Measurements from ENCODE around the gene WDR37.

WDR37 gene

DNA sequence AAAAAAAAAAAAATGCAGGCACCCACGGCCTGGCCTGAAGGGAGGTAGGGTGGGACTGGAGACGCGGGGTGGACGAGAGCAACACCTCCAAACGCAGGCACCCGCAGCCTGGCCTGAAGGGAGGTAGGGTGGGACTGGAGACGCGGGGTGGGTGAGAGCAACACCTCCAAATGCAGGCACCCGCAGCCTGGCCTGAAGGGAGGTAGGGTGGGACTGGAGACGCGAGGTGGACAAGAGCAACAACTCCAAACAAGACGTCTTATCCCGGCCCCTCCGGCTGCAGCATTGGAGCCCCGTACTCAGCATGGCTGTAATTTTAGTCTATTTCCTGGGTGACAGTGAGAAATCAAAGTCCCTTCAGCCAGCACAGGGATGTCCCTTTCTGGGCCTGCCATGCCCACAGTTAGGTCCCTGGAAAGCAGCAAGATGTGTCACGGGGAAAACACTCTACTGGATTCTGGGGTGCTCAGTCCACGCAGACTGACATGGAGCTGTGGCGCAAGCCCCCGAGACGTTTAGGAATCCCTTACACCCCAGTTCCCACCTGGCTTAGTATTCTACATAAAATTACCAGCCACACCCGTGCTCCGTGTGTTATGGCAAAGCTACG, 119.9 kb downstream of the WDR37 start:
- ATAC-seq (no peak), DNase-seq (ENCODE audit: low spot score in 2 of 2) (no peak)
- Mint-ChIP-seq H3K36me3 (no peaks in the 10 kb centered on the region), H3K4me1 (no peaks in the 10 kb centered on the region), H3K4me3 (no peak overlapping the region), H3K27ac (no peak overlapping the region), H3K9me3 (no peaks in the 10 kb centered on the region)

GRCh38 chr10:1177936-1178335, 121.8 kb downstream of the WDR37 start:
- ATAC-seq, result no peak
- no peak for DNase-seq (ENCODE audit: low spot score in 2 of 2)
- Mint-ChIP-seq H3K36me3 (no peaks in the 10 kb centered on the region), H3K4me1 (no peaks in the 10 kb centered on the region), H3K4me3 (no peak overlapping the region), H3K9me3 (no peaks in the 10 kb centered on the region), H3K27ac (no peak overlapping the region)

GRCh38 chr10:1178506-1178905, 122.3 kb downstream of the WDR37 start:
- DNase-seq (ENCODE audit: low spot score in 2 of 2) (no peak), ATAC-seq (no peak)
- Mint-ChIP-seq H3K9me3 (no peaks in the 10 kb centered on the region), H3K27ac (no peak overlapping the region), H3K4me3 (no peak overlapping the region), H3K4me1 (peaks cover 4% of the 10 kb centered on the region), H3K36me3 (no peaks in the 10 kb centered on the region)

DNA sequence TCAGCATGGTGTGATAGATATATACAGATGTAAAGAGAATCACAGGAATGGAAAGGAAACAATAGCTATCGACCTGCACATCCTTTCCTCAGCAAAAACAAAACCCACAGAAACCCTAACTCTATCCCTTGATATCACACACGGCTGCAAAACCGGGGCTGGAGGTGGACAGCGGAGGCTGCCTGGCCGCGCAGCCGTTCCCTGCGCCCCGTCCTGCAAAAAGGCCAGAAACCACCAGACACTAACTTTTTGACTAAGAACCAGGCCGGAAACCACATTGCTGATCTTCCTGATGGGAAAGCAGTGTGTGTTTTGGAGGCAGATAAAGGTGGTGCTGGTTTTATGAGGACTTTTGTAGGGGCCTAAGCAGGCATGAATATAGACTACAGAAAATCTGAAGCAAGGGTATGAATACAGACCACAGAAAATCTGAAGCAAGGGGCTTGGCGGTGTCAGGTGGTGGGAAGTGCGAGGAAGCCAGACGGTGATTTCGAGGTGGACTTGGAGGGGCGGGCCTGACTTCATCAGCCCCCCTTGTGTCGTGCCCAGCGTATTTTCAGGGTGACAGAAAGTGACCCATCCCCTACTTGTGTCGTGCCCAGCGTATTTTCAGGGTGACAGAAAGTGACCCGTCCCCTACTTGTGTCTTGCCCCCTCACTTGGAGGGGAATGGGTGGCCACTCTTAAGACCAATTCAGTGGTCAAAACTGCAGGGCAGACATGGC, 123.3 kb downstream of the WDR37 start:
- no peak for DNase-seq (ENCODE audit: low spot score in 2 of 2)
- Mint-ChIP-seq H3K27ac (no peak overlapping the region), H3K4me3 (no peak overlapping the region), H3K9me3 (no peaks in the 10 kb centered on the region), H3K4me1 (peaks cover 5% of the 10 kb centered on the region), H3K36me3 (no peaks in the 10 kb centered on the region)
- no peak for ATAC-seq

DNA sequence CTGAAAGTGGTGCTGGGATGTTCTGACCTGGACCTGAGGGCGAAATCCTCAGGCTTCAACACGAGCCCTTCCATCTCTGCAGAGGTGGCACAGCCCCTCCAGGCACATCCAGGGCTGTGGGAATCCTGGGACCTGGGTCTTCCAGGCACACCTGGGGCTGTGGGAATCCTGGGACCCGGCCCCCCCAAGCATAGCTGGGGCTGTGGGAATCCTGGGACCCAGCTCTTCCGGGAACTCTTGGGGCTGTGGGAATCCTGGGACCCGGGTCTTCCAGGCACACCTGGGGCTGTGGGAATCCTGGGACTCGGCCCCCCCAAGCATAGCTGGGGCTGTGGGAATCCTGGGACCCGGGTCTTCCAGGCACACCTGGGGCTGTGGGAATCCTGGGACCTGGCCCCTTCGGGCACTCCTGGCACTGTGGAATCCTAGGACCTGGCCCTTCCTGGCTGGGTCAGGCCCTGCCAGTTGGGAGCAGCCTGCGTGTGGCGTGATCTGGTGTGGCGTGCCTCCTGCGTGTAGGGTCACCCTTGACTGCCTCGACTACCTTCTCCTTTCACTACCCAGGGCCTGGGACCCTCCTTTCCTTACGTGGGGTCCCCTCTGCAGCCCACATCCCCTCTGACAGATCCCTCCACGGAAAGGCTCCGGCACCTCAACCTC, 124.0 kb downstream of the WDR37 start:
- Mint-ChIP-seq H3K4me1 (peaks cover 5% of the 10 kb centered on the region), H3K27ac (no peak overlapping the region), H3K9me3 (no peaks in the 10 kb centered on the region), H3K36me3 (no peaks in the 10 kb centered on the region), H3K4me3 (no peak overlapping the region)
- ATAC-seq (no peak), DNase-seq (ENCODE audit: low spot score in 2 of 2) (no peak)

DNA sequence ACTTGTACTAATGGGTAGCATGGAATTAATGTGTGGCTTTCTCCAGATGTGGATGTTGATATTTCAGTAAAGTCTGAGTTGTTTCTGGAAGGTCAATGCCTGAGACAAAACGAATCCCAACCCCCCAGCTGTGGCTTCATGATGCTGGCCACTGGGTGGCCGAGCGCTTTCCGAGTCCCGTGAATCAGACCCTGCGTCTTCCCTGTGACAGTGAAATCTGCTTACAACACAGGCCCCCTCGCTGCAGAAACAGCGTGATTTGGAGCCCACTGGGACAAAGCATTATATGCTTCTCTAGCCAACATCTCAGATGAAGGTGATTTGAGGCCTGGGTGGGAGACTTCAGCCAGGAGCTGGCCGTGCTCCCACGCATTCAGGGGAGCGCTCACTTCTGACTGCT, 124.7 kb downstream of the WDR37 start:
- Mint-ChIP-seq H3K36me3 (no peaks in the 10 kb centered on the region), H3K27ac (no peak overlapping the region), H3K4me3 (no peak overlapping the region), H3K9me3 (no peaks in the 10 kb centered on the region), H3K4me1 (peaks cover 5% of the 10 kb centered on the region)
- DNase-seq (ENCODE audit: low spot score in 2 of 2), result no peak
- no peak for ATAC-seq

Data from stimulated activated effector memory CD8-positive, alpha-beta T cell treated with anti-CD3 and anti-CD28 coated beads, Interleukin-12 subunit alpha, Interleukin-12 subunit beta, amount 100 ng/mL, for 72 hours (primary cell).